ENCODE data around the gene ARFIP1.
A peak's percentile ranks its signal among the peaks of the same experiment; 100 is the strongest.

ARFIP1 gene

DNA sequence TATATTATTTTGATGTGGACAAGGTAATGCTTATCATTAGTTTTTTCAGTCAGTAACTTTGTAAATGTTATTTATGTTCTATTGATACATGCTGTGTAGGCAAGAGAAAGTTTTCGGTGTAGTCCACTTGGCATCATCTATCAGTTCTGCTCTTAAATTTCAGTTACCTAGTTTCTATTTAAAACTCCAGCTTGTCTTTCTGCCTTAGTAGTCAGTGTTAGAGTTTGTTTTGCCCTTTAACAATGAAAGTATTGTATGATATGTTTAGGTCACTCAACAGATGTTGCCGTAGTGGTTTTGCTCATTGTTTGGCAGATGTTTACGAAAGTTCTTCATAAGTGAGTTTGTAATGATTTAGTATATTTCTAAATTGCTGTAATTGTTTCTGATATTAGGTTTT is 121.5 kb downstream of the ARFIP1 start:
- no peak for DNase-seq

- no peak for DNase-seq
These were observed 123.9 kb downstream of the ARFIP1 start for GRCh38 chr4:152903658-152904057.

DNA sequence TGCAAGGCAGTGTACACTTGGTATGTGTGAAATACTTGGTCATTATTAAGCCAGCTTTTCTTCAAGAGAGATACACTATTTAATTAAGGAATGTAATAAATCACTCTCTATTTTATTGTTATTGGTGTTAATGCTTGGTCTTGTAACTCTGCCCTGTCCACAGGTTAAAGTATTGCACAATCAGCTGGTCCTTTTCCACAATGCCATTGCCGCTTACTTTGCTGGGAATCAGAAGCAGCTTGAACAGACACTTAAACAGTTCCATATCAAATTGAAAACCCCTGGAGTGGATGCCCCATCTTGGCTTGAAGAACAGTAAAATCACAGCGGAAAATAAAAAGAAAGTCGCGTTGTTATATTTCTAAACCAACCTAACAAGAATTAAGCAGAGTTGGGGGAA is 130.1 kb downstream of the ARFIP1 start:
- no peak for DNase-seq

GRCh38 chr4:152910521-152910920 is 130.8 kb downstream of the ARFIP1 start:
- no peak for DNase-seq

DNA sequence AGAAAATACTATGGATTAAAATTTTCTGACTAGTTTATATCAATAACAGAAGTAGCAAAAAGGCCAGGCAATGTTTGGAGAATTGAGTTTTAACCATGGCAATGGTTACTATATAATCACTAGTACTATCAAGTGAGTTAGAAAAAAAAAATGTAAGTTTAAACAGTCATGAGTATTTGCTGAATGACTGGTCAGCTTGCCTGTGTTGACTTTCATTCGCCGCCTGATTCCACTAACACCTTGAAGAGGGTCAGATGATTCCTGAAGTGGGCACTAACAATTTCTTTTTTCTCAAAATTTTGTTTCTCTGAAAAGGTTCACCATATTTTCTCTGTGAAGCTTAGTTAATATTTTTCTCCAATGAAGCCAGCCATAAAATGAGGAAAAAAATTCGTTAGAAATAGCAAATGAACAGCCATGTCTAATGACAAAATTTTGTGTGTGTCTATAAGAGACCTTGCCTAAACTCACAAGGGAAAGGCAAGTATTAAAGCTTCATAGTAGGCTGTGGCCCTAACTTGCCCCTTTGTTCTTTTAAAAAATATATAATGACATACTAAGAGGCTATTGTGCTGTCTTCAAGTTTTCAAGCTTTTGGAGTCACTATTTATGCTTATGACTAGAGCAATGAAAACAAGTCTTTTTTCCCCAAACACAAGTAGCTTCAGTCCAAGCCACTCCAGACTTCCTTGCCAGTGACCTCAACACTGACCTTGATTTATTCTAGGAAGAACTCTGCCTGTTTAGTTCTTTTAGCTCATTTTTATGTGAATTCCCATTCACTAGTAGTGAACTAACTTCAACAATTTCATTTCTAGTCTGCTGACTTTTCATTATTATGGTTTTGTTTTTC is 138.0 kb downstream of the ARFIP1 start:
- no peak for DNase-seq

DNA sequence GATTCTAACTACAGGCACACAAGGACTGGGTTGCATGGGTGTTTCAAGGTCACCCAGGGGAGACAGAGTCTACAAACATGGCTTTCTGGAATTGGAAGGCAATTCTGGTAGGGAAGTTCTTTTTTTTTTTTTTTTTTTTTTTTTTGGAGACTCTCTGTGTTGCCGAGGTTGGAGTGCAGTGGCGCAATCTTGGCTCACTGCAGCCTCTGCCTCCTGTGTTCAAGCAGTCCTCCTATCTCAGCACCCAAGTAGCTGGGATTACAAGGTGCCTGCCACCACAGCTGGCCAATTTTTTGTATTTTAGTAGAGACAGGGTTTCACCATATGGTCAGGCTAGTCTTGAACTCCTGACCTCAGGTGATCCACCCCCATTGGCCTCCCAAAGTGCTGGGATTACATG is 140.1 kb downstream of the ARFIP1 start:
- DNase-seq, result no peak

DNA sequence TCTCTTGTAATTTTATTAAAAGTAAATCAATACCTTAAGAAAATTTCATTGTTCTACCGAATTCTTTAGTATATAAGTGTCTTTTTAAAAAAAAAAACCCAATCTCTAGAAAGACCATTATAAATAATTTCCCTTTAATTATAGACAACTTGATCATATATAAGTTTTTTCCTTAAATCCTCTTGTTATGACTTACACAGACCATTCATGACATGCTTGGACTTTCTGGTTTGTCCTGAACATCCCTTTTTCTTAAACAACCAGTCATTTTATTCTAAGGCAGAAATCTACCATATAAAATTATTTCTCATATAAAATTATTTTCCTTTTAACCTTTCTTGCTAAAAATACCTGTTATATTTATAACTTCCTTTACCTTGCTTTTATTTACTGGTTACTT is 141.0 kb downstream of the ARFIP1 start:
- no peak for DNase-seq

GRCh38 chr4:152921284-152921683 is 141.5 kb downstream of the ARFIP1 start:
- DNase-seq, result no peak

GRCh38 chr4:152925851-152926250 is 146.1 kb downstream of the ARFIP1 start:
- DNase-seq, result no peak

DNA sequence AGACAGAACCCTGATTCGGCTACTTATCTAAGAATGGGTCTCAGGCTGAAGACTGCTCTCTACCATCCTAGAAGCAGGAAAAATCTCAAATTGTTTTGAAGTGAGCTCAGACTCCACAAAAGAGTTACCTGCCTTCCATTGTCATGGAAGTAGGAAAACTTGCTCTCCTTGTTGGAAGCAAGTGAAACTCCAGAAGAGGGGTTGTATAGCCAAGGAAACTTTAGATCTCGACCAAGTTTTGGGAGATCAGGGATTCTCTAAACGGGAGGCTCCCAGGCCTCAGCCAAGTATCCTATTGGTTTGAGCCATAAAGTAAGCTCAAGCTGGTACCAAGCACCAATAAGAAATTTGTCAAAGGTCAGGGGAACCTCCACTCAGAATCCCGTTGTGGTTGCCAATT is 147.2 kb downstream of the ARFIP1 start:
- no peak for DNase-seq

DNA sequence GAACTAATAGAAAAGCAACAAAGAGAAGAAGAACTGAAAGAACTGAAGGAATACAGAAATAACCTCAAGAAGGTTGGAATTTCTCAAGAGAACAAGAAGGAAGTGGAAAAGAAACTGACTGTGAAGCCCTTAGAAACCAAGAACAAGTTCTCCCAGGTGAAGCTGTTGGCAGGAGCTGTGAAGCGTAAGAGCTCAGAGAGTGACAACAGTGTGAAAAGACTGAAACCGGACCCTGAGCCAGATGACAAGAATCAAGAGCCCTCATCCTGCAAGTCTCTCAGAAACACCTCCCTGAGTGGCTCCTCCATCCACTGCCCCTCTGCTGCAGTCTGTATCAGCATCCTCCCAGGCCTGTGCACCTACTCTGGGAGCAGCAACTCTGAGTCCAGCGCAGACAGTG is 148.0 kb downstream of the ARFIP1 start:
- DNase-seq, result no peak

- DNase-seq, result no peak
These were observed 148.5 kb downstream of the ARFIP1 start for GRCh38 chr4:152928286-152928685.

DNA sequence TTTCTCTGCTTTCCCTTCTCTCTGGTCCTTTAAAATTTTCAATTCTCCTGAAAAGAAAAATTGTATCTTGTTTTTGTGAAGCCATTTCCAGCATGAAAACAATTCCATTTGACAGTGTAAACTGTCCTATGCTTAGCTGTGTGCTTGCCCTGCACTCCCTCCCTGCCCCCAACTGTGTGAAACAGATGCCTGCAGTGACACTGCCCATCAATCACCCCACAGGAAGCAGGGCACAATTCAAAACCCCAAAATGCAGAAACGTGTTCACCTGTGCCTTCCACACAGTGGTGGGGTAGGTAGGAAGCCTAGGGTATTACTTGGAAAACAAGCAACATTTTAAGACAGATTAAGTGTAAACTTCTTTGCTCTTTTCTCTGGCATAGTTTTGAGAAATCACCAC is 150.1 kb downstream of the ARFIP1 start:
- no peak for DNase-seq

- no peak for DNase-seq
These were observed 155.4 kb downstream of the ARFIP1 start for GRCh38 chr4:152935143-152935542.

DNA sequence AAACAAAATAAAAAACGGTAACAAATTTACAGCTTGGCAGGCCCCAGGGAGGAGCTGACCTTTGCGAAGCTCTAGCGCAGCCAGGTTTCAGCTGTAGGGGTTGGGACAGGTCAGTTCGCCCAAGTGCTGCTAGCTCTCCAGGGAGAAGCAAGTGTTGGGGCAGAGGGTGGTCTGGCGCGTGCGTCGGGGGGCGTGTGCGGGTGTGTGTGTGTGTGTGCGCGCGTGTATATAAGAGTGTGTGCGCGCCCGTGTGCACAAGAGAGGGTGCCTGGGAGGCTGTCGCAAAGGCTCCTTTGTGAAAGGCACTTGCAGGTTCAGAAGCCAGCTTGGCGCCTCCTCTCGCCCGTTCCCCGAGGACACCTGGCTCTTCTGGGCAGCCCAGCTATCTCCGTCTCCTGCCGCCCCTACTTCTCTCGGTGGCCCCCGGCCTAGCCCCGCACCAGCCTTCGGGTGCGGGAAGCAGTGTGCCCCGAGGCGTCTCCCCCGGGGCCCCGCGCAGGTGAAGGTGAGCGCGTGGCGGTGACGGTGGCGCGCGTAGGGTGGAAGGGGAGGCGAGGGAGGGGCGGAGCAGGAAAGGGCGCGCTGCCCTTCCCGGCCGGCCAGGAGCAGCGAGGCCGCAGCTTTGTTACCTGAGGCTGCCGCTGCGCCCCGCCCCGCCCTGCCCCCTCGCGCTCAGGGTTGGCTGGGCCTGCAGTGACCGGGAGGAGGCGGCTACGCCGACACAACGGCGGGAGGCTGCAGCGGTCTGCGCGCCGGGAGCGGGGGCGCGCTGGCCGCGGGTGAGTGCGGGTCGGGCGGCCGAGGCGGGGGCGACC is 156.1 kb downstream of the ARFIP1 start, which contains the start of gene FHDC1:
FHDC1 (plus strand) TSS at position 693 of the 815 bp plus-strand sequence. CDS start 6,735 bp downstream, outside the sequence.
- DNase-seq, result no peak

GRCh38 chr4:152936446-152937335 is 156.9 kb downstream of the ARFIP1 start:
- no peak for DNase-seq

DNA sequence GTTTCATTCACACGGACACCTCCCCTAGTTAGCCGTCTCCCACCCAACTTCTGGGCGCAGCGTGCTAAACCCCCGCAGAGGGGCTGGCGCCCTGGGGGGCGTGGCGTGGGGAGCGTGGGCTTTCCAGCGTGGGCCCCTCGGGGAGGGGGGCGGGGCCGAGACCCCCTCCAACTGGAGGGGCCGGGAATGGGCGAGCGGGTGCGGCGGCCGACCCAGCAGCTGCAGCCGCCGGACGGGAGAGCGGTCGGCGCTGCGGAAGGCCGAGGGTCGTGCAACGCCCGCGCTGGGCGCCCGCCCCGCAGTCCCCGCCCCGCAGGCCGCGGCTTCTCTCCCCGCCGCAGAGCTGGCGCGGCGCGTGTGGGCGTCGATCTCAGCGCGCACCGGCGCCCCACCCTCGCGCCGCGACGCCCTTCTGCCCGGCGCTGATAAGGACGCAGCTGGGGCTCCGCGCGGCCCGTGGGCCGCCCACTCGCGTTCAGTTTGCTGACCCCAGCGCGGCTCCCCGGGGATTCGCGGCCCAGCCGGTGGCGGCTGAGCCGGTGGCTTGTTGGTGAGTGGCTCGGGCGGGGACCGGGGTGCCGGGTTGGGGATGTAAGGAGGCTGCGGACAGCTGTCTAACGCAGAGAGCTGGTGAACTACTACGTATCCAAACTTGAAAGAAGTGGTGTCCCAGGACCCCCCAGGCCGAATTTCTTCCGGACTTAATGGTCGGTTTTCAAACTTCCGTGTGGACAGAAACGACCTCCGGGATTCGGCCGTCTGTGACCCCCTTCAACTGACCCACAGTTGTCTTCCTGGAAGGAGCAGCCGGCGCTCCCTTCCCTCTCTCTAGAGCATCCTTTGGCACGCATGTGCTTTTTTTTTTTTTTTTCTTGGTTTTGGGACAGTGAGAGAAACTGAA is 157.8 kb downstream of the ARFIP1 start:
- peak; percentile 2 for DNase-seq

DNA sequence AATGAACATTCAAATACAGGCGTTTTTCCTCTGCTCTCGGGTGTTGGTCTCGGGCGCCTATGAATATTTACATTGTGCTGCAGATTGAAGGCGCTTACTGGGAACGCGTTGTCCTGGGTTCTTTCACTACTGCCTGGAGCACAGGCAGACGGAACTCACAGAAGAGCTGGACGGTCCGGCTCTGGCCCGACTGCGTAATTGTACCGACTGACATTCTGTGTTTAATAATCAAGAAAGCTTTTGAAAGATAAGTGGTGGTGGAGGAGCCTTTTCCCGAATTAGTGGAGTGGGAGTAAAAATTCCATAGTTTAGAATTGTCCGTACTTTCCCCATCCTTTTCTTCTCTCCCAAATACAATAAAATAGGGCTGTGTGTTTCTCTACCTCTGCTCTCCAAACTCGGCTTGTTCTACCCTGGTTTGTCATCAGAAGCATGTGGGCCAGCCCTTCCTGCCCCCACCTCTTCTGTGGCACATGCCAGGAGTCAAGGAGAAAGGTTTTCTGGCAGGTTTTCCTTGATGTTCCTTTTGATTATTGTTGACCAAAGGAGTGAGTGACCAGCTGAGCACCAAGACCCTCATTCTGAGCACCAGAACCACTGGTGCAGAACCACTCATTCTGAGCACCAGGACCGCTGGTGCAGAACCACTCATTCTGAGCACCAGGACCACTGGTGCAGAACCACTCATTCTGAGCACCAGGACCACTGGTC is 158.6 kb downstream of the ARFIP1 start:
- DNase-seq, result no peak

DNA sequence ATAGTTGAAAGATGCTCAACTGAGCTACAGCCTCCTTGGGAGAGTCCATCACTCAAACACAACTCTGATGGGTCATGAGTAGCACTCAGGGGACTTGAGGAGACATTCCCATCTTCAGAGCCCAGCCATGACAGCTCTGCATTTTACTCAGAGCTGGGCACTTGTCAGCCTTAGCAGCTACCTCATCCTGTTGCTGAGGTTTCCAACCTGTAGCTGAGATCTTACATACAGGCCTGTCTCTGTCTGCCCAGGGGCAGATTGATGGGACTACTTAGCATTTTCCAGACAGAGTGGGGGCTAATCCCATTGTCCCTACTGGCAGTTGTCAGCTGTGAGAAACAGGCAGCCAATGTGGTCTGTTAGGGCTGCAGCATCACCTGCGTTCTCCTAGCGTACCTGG is 159.9 kb downstream of the ARFIP1 start:
- DNase-seq, result no peak

DNA sequence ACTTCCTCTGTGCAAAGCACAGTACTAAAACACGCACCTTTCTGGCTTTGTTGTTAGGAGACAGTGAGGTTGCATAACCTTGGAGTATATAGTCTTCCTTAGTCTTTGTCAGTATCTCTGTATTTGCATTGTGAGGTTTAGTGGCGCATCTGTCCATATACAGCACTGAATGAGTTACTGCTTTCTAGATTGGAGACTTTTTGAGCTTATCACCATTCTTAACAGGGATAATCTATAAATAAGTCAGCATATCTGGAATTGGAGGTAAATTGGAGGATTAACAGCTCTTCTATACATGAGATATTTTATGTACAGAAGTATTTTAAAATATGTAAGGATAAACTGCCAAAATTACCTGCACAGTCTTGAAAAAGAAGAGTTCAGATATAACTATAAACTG is 160.7 kb downstream of the ARFIP1 start:
- no peak for DNase-seq

DNA sequence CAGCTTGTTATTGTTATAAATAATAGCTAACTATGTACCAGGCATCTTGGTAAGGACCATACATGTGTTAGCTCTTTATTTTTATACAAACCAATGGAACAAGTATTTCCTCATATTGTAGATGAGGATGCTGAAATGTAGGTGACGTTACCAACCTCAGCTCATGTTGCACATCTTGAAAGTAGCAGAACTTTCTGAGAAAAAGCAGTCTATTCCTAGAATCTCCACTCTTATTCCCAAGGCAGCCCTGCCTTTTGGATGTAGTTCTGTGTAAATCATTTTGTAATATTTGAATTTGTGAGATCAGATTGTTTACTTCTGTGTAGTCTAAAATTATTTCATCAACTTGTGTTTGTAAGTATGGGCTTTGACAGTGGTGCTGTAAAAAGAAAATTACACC is 161.7 kb downstream of the ARFIP1 start:
- DNase-seq, result no peak
